ENCODE measurements around the gene FAM98A. TPM values are rescaled to one million over a fixed set of nuclear protein-coding genes. Genes with fewer than 3 reads are reported as not detected.

The FAM98A gene
- total and polyA plus RNA-seq, 9 of the 15 experiments (the other 6 are each of a cell fraction or from before 2014, with no cell fraction given): 16.5 to 238 (median 44.6) TPM

- no peak for TF ChIP-seq E2F6 (IDR thresholded peaks at IDR 0.05; ENCODE audit: borderline replicate concordance in 1 of 2, extremely low read depth in 1 of 2, insufficient read depth in 1 of 2, insufficient read length in 1 of 2, low read depth in 1 of 2, low read length in 1 of 2, poor library complexity in 1 of 2, severe bottlenecking in 1 of 2)
- no peak for TF ChIP-seq HNRNPL (IDR thresholded peaks at IDR 0.05; ENCODE audit: low read depth, low read length)
- no peak for TF ChIP-seq NFATC3 (IDR thresholded peaks at IDR 0.05)
- no peak for TF ChIP-seq SIN3B (IDR thresholded peaks at IDR 0.05; ENCODE audit: low read depth)
- TF ChIP-seq RFX7 (CRISPR knock-in tag; IDR thresholded peaks at IDR 0.05): no peak
- TF ChIP-seq C11orf30 (IDR thresholded peaks at IDR 0.05; ENCODE audit: low read depth): no peak
- no peak for TF ChIP-seq FOXO4 (CRISPR knock-in tag; IDR thresholded peaks at IDR 0.05)
- no peak for TF ChIP-seq CREM (IDR thresholded peaks at IDR 0.05; ENCODE audit: low read depth)
- no peak for TF ChIP-seq TFAP4 (CRISPR knock-in tag; IDR thresholded peaks at IDR 0.05; ENCODE audit: borderline replicate concordance)
Observed at GRCh38 chr2:33633315-33633714, 34.2 kb upstream of the FAM98A start (continued).
